Measurements from ENCODE around the gene MEIOSIN. TPM values are rescaled to one million over a fixed set of nuclear protein-coding genes. Genes with fewer than 3 reads are reported as not detected.

The MEIOSIN gene
- total RNA-seq, 1 experiment from 2014 or later: not detected

DNA sequence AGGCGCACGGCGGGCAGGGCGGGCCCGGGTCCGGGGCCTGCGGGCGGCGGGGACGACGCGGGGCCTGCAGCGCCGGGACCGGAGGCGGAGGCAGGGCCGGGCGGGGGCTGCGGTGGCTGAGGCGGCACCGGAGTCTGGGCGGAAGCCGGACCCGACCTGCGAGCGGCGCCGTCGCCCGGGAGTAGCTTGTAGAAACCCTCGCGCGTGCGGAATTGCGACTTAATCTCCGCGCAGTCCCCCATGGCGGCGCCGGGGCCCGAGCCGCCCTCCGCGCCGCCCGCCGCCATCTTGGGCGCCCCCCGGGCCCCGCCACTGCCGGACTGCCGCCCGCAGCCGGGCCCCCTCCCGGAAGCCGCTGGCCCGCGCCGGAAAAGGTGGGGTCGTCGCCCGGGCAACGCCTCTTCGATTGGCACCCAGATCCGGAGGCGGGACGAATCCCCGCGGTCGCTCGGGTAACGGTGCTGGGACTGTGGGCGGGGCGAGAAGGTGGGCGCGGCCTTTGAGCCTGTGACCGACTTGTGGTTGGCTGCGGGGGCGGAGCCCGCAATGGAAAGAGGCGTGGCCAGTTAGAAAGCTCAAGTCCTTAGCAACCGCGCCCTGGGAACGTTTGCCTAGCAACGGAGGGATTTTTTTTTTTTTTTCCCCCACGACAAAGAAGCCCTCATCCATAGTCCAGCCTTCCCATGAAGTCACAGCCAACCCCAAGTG, 59.4 kb downstream of the MEIOSIN start, which contains the start of gene DMWD:
TSS of gene DMWD (minus strand) at position 376 of the 708 bp plus-strand sequence. CDS start at position 287, 89 bp downstream.
- peak; percentile 99 for DNase-seq (ENCODE audit: unreplicated experiment)
- Mint-ChIP-seq H3K4me3 (ENCODE audit: unreplicated experiment) (peak within 1 kb of the TSS; percentile 78), H3K27ac (ENCODE audit: low read depth, unreplicated experiment) (peak within 1 kb of the TSS; percentile 90), H3K9me3 (ENCODE audit: unreplicated experiment) (no peaks in the 10 kb centered on the region), H3K27me3 (ENCODE audit: insufficient read depth, unreplicated experiment) (no peaks in the 10 kb centered on the region), H3K36me3 (ENCODE audit: insufficient read depth, unreplicated experiment) (peaks cover 25% of the 10 kb centered on the region), H3K4me1 (ENCODE audit: insufficient read depth, unreplicated experiment) (peaks cover 28% of the 10 kb centered on the region)
- intact Hi-C loops (cut with micrococcal nuclease): loop anchor here (1.0 kb wide), 1 partner anchor 9 kb away; no protein-coding TSS in a partner anchor
- TF ChIP-seq, protein P1, sequence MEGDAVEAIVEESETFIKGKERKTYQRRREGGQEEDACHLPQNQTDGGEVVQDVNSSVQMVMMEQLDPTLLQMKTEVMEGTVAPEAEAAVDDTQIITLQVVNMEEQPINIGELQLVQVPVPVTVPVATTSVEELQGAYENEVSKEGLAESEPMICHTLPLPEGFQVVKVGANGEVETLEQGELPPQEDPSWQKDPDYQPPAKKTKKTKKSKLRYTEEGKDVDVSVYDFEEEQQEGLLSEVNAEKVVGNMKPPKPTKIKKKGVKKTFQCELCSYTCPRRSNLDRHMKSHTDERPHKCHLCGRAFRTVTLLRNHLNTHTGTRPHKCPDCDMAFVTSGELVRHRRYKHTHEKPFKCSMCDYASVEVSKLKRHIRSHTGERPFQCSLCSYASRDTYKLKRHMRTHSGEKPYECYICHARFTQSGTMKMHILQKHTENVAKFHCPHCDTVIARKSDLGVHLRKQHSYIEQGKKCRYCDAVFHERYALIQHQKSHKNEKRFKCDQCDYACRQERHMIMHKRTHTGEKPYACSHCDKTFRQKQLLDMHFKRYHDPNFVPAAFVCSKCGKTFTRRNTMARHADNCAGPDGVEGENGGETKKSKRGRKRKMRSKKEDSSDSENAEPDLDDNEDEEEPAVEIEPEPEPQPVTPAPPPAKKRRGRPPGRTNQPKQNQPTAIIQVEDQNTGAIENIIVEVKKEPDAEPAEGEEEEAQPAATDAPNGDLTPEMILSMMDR (IDR thresholded peaks at IDR 0.05; ENCODE audit: unreplicated experiment): no peak
- POLR2A ChIA-PET: interaction anchor here (0.6 to 3.0 kb wide), 12 partner anchors 9 to 161 kb away, joined by 3 to 30 read pairs (median 4); partner anchors contain the start of genes DMPK, QPCTL, SIX5 and SNRPD2
- no TSS peak for BruUV-seq (replicated peaks)
- CTCF ChIA-PET: interaction anchor here (0.6 to 2.0 kb wide), 4 partner anchors 23 to 90 kb away, joined by 3 to 10 read pairs (median 4); partner anchors contain the start of genes FBXO46 and SIX5

DNA sequence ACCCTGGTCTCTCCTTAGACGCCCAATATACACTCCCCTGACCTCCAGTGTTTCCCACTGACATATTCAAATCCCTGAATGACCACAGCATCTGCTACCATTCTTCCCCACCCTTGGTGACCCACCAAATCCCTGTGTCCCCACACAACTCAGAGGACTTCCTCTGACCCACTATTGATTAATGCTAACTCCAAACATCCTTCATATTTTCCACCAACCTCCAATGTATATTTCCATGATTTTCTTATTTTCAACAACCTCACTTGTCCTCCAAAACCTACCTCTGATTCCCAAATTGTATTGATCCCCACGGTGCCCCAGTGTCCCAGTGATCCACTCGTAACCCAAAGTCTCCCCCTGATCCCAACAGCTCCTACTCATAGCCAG, 59.9 kb downstream of the MEIOSIN start:
- Mint-ChIP-seq H3K36me3 (ENCODE audit: insufficient read depth, unreplicated experiment) (peaks cover 20% of the 10 kb centered on the region), H3K4me1 (ENCODE audit: insufficient read depth, unreplicated experiment) (peaks cover 28% of the 10 kb centered on the region), H3K4me3 (ENCODE audit: unreplicated experiment) (peak overlapping the region; percentile 78), H3K27me3 (ENCODE audit: insufficient read depth, unreplicated experiment) (no peaks in the 10 kb centered on the region), H3K9me3 (ENCODE audit: unreplicated experiment) (no peaks in the 10 kb centered on the region), H3K27ac (ENCODE audit: low read depth, unreplicated experiment) (peak overlapping the region; percentile 90)
- intact Hi-C loops (cut with micrococcal nuclease): no loop called here
- ChIA-PET POLR2A (interaction anchor here (0.6 to 3.0 kb wide), 12 partner anchors 9 to 162 kb away, joined by 3 to 30 read pairs (median 4); partner anchors contain the start of genes DMPK, QPCTL, SIX5 and SNRPD2), CTCF (interaction anchor here (0.6 kb wide), 1 partner anchor 89 kb away, joined by 4 read pairs; no protein-coding TSS in a partner anchor)
- TF ChIP-seq, protein P1 (IDR thresholded peaks at IDR 0.05; ENCODE audit: unreplicated experiment): no peak
- no peak for DNase-seq (ENCODE audit: unreplicated experiment)
- no TSS peak for BruUV-seq (replicated peaks)

DNA sequence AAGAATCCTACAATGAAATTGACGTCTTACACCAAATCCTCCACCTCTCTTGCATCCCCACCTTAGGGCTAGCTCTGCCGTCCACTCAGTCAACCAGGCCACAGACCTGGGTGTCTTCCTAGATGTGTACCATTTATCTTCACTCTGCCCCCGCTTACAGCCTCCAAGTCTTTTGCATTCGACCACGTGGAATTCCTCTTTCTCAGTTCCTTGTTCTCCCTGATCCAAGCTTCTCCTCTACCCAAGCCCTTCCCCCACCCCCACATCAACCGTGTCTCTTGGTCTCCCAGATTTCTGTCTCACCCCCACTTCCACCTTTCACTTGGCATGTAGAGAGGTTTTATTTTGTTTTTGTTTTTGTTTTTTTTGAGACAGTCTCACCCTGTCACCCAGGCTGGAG, 60.6 kb downstream of the MEIOSIN start:
- no peak for DNase-seq (ENCODE audit: unreplicated experiment)
- H3K36me3 Mint-ChIP-seq (ENCODE audit: insufficient read depth, unreplicated experiment): peaks cover 13% of the 10 kb centered on the region
- no peak overlapping the region for H3K4me3 Mint-ChIP-seq (ENCODE audit: unreplicated experiment)
- H3K9me3 Mint-ChIP-seq (ENCODE audit: unreplicated experiment): no peaks in the 10 kb centered on the region
- ChIA-PET POLR2A (interaction anchor here (0.7 to 2.8 kb wide), 5 partner anchors 16 to 1311 kb away, joined by 4 to 30 read pairs (median 8); partner anchors contain the start of gene SIX5), CTCF (interaction anchor here (1.5 kb wide), 1 partner anchor 23 kb away, joined by 7 read pairs; no protein-coding TSS in a partner anchor)
- intact Hi-C loops (cut with micrococcal nuclease): no loop called here
- TF ChIP-seq, protein P1 (IDR thresholded peaks at IDR 0.05; ENCODE audit: unreplicated experiment): no peak
- H3K27me3 Mint-ChIP-seq (ENCODE audit: insufficient read depth, unreplicated experiment): no peaks in the 10 kb centered on the region
- BruUV-seq (replicated peaks): no TSS peak
- H3K4me1 Mint-ChIP-seq (ENCODE audit: insufficient read depth, unreplicated experiment): peaks cover 28% of the 10 kb centered on the region
- peak overlapping the region; percentile 90 for H3K27ac Mint-ChIP-seq (ENCODE audit: low read depth, unreplicated experiment)

DNA sequence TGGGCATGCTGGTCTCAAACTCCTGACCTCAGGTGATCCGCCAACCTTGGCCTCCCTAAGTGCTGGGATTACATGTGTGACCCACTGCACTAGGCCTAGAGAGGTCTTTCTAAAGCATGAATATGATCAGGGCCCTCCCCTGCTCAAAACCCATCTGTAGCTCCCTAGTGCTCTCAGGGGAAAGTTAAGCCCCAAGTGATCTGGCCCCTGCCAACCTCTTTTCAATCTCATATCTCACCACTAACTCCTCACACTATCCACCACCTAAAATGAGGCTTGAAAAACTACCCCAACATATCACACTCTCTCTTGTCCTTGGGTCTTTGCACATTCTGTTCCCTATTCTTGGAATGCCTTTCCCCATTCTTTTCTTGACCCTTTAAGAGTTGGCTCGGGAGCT, 61.4 kb downstream of the MEIOSIN start:
- Mint-ChIP-seq H3K36me3 (ENCODE audit: insufficient read depth, unreplicated experiment) (peaks cover 5% of the 10 kb centered on the region), H3K4me3 (ENCODE audit: unreplicated experiment) (no peak overlapping the region), H3K27ac (ENCODE audit: low read depth, unreplicated experiment) (peak overlapping the region; percentile 13), H3K4me1 (ENCODE audit: insufficient read depth, unreplicated experiment) (peaks cover 28% of the 10 kb centered on the region), H3K9me3 (ENCODE audit: unreplicated experiment) (no peaks in the 10 kb centered on the region), H3K27me3 (ENCODE audit: insufficient read depth, unreplicated experiment) (no peaks in the 10 kb centered on the region)
- intact Hi-C loops (cut with micrococcal nuclease): no loop called here
- BruUV-seq (replicated peaks): no TSS peak
- ChIA-PET CTCF (interaction anchor here (0.6 to 1.5 kb wide), 3 partner anchors 10 to 25 kb away, joined by 3 to 7 read pairs (median 4); partner anchors contain the start of gene SIX5), POLR2A (interaction anchor here (1.2 kb wide), 1 partner anchor 25 kb away, joined by 8 read pairs; the partner anchor contains the start of gene SIX5)
- DNase-seq (ENCODE audit: unreplicated experiment): no peak
- TF ChIP-seq, protein P1 (IDR thresholded peaks at IDR 0.05; ENCODE audit: unreplicated experiment): no peak
